Lung (tissue), 12 donors: Measurements from ENCODE around the gene ZNRF1. TPM values are rescaled to one million over a fixed set of nuclear protein-coding genes. Genes with fewer than 3 reads are reported as not detected.
A peak's percentile ranks its signal among the peaks of the same experiment; 100 is the strongest.

ENCODE experiments used
- ATAC-seq: fragments of 200-7000 bp; cut with Tn5 transposase; one replicate; pipeline ENCODE4 v1.9.1; 2020; ENCODE audit warnings: moderate number of reproducible peaks; ENCODE audit not compliant: insufficient read depth, low FRiP score
- DNase-seq, 3 donors: peaks; one replicate each; pipeline ENCODE4 v3.0.0-alpha.2; 2013 to 2017
- H3K27ac ChIP-seq, 2 donors: one replicate each; pipeline ENCODE4 v1.5.1; 2013; ENCODE audit warnings: mild to moderate bottlenecking in 2 of 2, moderate library complexity in 2 of 2, control low read depth in 1 of 2, inconsistent platforms in 1 of 2, low read depth in 1 of 2, low read length in 1 of 2
- H3K27me3 ChIP-seq, 3 donors: one replicate each; pipeline ENCODE4 v1.5.1; 2013; ENCODE audit warnings: low read length in 2 of 3; ENCODE audit not compliant: control insufficient read depth in 3 of 3, insufficient read depth in 3 of 3
- H3K36me3 ChIP-seq, 4 donors: one replicate each; pipeline ENCODE4 v1.5.1; 2013; ENCODE audit warnings: low read length in 4 of 4, mild to moderate bottlenecking in 1 of 4, moderate library complexity in 1 of 4; ENCODE audit not compliant: control insufficient read depth in 4 of 4, insufficient read depth in 4 of 4
- H3K4me1 ChIP-seq, 5 donors: one replicate each; pipeline ENCODE4 v1.5.1; 2013; ENCODE audit warnings: low read length in 5 of 5, mild to moderate bottlenecking in 2 of 5, moderate library complexity in 1 of 5; ENCODE audit not compliant: control insufficient read depth in 5 of 5, insufficient read depth in 5 of 5
- H3K4me3 ChIP-seq: one replicate; pipeline ENCODE4 v1.5.1; 2013; ENCODE audit warnings: mild to moderate bottlenecking, control low read depth, moderate library complexity
- H3K9ac ChIP-seq, 2 donors: one replicate each; pipeline ENCODE4 v1.5.1; 2013; ENCODE audit warnings: low read length in 2 of 2, control low read depth in 1 of 2; ENCODE audit not compliant: insufficient read depth in 1 of 2
- H3K9me3 ChIP-seq, 4 donors: one replicate each; pipeline ENCODE4 v1.5.1; 2013; ENCODE audit warnings: low read length in 3 of 4, mild to moderate bottlenecking in 1 of 4, moderate library complexity in 1 of 4; ENCODE audit not compliant: control insufficient read depth in 4 of 4, insufficient read depth in 3 of 4
- CTCF ChIP-seq: IDR thresholded peaks from 2 replicates; pipeline ENCODE4 v1.5.1; 2012; ENCODE audit warnings: mild to moderate bottlenecking; ENCODE audit errors: control extremely low read depth, extremely low read depth
- WGBS, 2 donors: extraction: QIAGEN DNeasy Blood & Tissue Kit; methylation state at CpG; one replicate each; pipeline ENCODE4 v1.1.7; 2013; 5-methylcytosine and 5-hydroxymethylcytosine counted together
- polyA plus RNA-seq, 2 donors: library from polyadenylated mRNA; stranded (reverse); fragments of 200-250 nt; gene quantifications; one replicate each; pipeline ENCODE4 v1.2.1, GENCODE V29; 2013
- total RNA-seq, 2 donors: library from RNA; depleted of rRNA in 1 of 2; stranded (reverse); fragments of >200 nt in 1 of 2; gene quantifications; one replicate each; pipeline ENCODE4 v1.2.1, GENCODE V29; 2014 to 2021
- donor health status: control.
- donor health status: control.
- donor health status: Bipolar disorder and iron deficiency.
- donor health status: healthy.
- donor health status: DM: yes; HTN: yes; CAD: no.

The ZNRF1 gene
- total and polyA plus RNA-seq, 4 donors: 8.9 to 25.1 (median 16.2) TPM

DNA sequence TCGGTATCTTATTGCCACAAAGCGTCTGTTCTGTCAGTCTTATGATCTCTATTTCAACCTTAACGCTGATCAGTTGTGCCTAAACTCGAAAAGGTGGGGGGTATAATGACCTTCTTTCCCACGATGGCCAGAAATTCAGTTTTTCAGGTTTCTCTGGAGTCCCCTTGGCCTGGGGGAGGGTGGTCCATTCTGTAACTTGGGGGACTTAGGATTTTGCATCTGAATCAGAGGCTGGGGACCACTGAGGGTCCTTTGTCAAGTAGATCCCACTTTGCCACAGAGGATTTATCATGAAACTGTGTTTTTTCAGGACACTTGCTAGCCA lies 7.6 kb upstream of the ZNRF1 start:
- no peak overlapping the region for H3K9ac ChIP-seq

DNA sequence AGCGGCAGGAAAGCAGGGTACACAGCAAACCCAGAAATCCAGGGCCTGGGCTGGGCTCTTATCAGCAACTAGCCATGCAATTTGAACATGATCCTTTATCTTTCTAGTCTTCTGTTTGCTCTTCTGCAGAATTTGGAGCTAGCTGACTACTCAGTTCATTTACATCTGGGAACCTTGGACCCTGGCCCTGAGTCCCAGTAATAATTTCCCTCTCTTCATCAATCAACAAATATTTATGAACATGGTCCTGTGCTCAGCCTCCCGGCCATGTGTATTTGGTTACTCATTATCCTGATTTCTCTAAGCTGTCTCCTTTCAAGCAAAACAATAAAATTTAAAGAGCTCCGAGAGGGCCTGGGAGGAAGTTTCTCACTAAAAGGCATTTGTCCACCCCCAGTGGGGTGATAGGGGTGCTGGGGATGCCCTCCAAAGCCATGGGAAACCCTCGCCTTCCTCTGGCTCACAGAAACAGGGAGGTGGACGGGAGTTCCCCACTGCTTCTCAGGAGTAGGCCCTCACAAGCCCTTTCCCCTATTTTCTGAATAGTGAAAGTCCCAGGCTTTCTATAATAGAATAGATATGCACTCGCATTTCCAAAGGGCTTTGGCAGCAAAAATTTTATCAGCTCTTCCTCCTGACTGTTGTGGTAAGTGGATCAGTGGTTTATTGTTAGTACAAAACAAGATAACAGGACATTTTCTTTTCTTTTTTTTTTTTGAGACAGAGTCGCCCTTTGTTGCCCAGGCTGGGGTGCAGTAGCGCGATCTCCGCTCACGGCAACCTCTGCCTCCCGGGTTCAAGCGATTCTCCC lies 7.0 kb upstream of the ZNRF1 start:
- Histone ChIP-seq H3K9ac (peak overlapping the region in 1 of 2 donors; percentile 24), H3K27ac (peak overlapping the region in 1 of 2 donors; percentile 28), H3K4me1 (peaks cover 0 to 24% (median 13%) of the 10 kb centered on the region in 5 donors), H3K4me3 (no peak overlapping the region), H3K36me3 (no peaks in the 10 kb centered on the region), H3K27me3 (no peaks in the 10 kb centered on the region), H3K9me3 (no peaks in the 10 kb centered on the region)
- WGBS, 2 donors: 70 to 73% methylated on average over 13 of the region's 13 CpGs
- DNase-seq (peak; percentile 39 to 85 (median 73)), ATAC-seq (no peak)
- TF ChIP-seq CTCF: no peak

More for the DNA sequence above, 7.6 kb upstream of the ZNRF1 start:
- H3K27me3 ChIP-seq: no peaks in the 10 kb centered on the region
- H3K27ac ChIP-seq: no peak overlapping the region
- peaks cover 0 to 24% (median 13%) of the 10 kb centered on the region in 5 donors for H3K4me1 ChIP-seq
- H3K9me3 ChIP-seq: no peaks in the 10 kb centered on the region
- ATAC-seq (no peak), DNase-seq (no peak)
- no peak overlapping the region for H3K4me3 ChIP-seq
- WGBS, 2 donors: 85 to 86% methylated on average over 5 of the region's 5 CpGs
- TF ChIP-seq CTCF: no peak
- no peaks in the 10 kb centered on the region for H3K36me3 ChIP-seq

- Histone ChIP-seq H3K4me1 (peaks cover 3 to 37% (median 13%) of the 10 kb centered on the region in 5 donors), H3K9me3 (no peaks in the 10 kb centered on the region), H3K27ac (no peak overlapping the region), H3K27me3 (no peaks in the 10 kb centered on the region), H3K9ac (no peak overlapping the region), H3K36me3 (no peaks in the 10 kb centered on the region), H3K4me3 (no peak overlapping the region)
- ATAC-seq: no peak
- DNase-seq: no peak
- 95 to 98% methylated on average over 1 of the region's 1 CpG for WGBS, 2 donors
- no peak for TF ChIP-seq CTCF
Measured at GRCh38 chr16:74995986-74996385, 2.8 kb upstream of the ZNRF1 start.
